IMR-90 (cell line): Measurements from ENCODE around the gene HMG20B. TPM values are rescaled to one million over a fixed set of nuclear protein-coding genes. Genes with fewer than 3 reads are reported as not detected.

ENCODE experiments used
- ATAC-seq: fragments of 200-7000 bp; cut with Tn5 transposase; 2 replicates; pipeline ENCODE4 v1.9.1; 2020; ENCODE audit warnings: low read depth, mild to moderate bottlenecking, moderate library complexity
- BruUV-seq: library from RNA; stranded (reverse); fragments of 400-500 nt; replicated peaks from 2 replicates; lab custom pipeline; 2021; lab: Mats Ljungman, UMichigan
- CTCF ChIA-PET: fragments of 300-600 bp; formaldehyde crosslinking; extraction: SDS; loops from one replicate; lab custom pipeline; 2021; ENCODE audit warnings: antibody characterized with exemption; lab: Yijun Ruan, JAX
- POLR2A ChIA-PET: fragments of 300-600 bp; sonication (Branson Sonifier 250); formaldehyde crosslinking; loops from one replicate; lab custom pipeline; 2022; ENCODE audit warnings: antibody characterized with exemption; ENCODE audit not compliant: unreplicated experiment; lab: Charles Lee
- DNase-seq: peaks from one replicate; pipeline ENCODE4 v3.0.0; 2013
- H2AFZ ChIP-seq: replicated peaks from 2 replicates; pipeline ENCODE3; 2013; ENCODE audit warnings: low read length, mild to moderate bottlenecking; ENCODE audit not compliant: poor library complexity
- H2AK5ac ChIP-seq: 2 replicates; pipeline ENCODE4 v1.6.1; 2013; ENCODE audit warnings: low read depth, low read length, inconsistent platforms
- H2AK9ac ChIP-seq: replicated peaks from 2 replicates; pipeline ENCODE3; 2013; ENCODE audit warnings: mild to moderate bottlenecking, low read depth, low read length, moderate library complexity; ENCODE audit not compliant: poor library complexity
- H2BK120ac ChIP-seq: 2 replicates; pipeline ENCODE4 v1.6.1; 2013; ENCODE audit warnings: low read depth, low read length, inconsistent platforms
- H2BK15ac ChIP-seq: 3 replicates; pipeline ENCODE4 v1.6.1; 2013; ENCODE audit warnings: low read depth, low read length, inconsistent platforms
- H2BK20ac ChIP-seq: 2 replicates; pipeline ENCODE4 v1.6.1; 2013; ENCODE audit warnings: low read depth, mild to moderate bottlenecking, inconsistent platforms, low read length, moderate library complexity
- H2BK5ac ChIP-seq: 2 replicates; pipeline ENCODE4 v1.6.1; 2013; ENCODE audit warnings: mild to moderate bottlenecking, low read depth, low read length, inconsistent platforms; ENCODE audit not compliant: poor library complexity, severe bottlenecking
- H3K14ac ChIP-seq: replicated peaks from 2 replicates; pipeline ENCODE4 v1.6.1; 2013; ENCODE audit warnings: low read depth, low read length, inconsistent platforms
- H3K18ac ChIP-seq: 2 replicates; pipeline ENCODE4 v1.6.1; 2013; ENCODE audit warnings: low read depth, low read length, control low read depth
- H3K23ac ChIP-seq: 2 replicates; pipeline ENCODE4 v1.6.1; 2013; ENCODE audit warnings: low read depth, low read length, inconsistent platforms
- H3K27ac ChIP-seq: 2 replicates; pipeline ENCODE4 v1.5.1; 2013; ENCODE audit warnings: mild to moderate bottlenecking, control low read depth, low read length; ENCODE audit not compliant: insufficient read depth
- H3K27me3 ChIP-seq: 2 replicates; pipeline ENCODE4 v1.6.1; 2013; ENCODE audit warnings: low read length; ENCODE audit not compliant: control insufficient read depth, insufficient read depth
- H3K36me3 ChIP-seq: 2 replicates; pipeline ENCODE4 v1.6.1; 2013; ENCODE audit warnings: low read length, mixed read lengths; ENCODE audit not compliant: control insufficient read depth, insufficient read depth
- H3K4ac ChIP-seq: 2 replicates; pipeline ENCODE4 v1.6.1; 2013; ENCODE audit warnings: low read depth, low read length, inconsistent platforms
- H3K4me1 ChIP-seq: 2 replicates; pipeline ENCODE4 v1.6.1; 2013; ENCODE audit warnings: low read length, mixed read lengths; ENCODE audit not compliant: control insufficient read depth, insufficient read depth
- H3K4me2 ChIP-seq: 2 replicates; pipeline ENCODE4 v1.6.1; 2013; ENCODE audit warnings: low read depth, mild to moderate bottlenecking, control low read depth, low read length, moderate library complexity
- H3K4me3 ChIP-seq: 2 replicates; pipeline ENCODE4 v1.5.1; 2013; ENCODE audit warnings: low read depth, mild to moderate bottlenecking, control low read depth, low read length, moderate library complexity; ENCODE audit not compliant: insufficient read depth
- H3K56ac ChIP-seq: 2 replicates; pipeline ENCODE4 v1.6.1; 2013; ENCODE audit warnings: low read length, inconsistent platforms; ENCODE audit not compliant: insufficient read depth; ENCODE audit errors: extremely low read depth
- H3K79me1 ChIP-seq, 2 experiments: 2 replicates each; pipeline ENCODE4 v1.6.1; 2013; ENCODE audit warnings: low read length in 2 of 2, inconsistent platforms in 1 of 2, low read depth in 1 of 2
- H3K9ac ChIP-seq: 2 replicates; pipeline ENCODE4 v1.6.1; 2013; ENCODE audit warnings: low read depth, low read length, control low read depth
- H3K9me1 ChIP-seq: 2 replicates; pipeline ENCODE4 v1.6.1; 2013; ENCODE audit warnings: low read length, inconsistent platforms; ENCODE audit not compliant: insufficient read depth
- H3K9me3 ChIP-seq: 2 replicates; pipeline ENCODE4 v1.6.1; 2013; ENCODE audit warnings: low read length; ENCODE audit not compliant: control insufficient read depth, insufficient read depth
- H4K20me1 ChIP-seq: 2 replicates; pipeline ENCODE4 v1.6.1; 2013; ENCODE audit warnings: low read length, inconsistent platforms; ENCODE audit not compliant: insufficient read depth
- H4K5ac ChIP-seq: 2 replicates; pipeline ENCODE4 v1.6.1; 2013; ENCODE audit warnings: mild to moderate bottlenecking, low read depth, low read length, control low read depth
- H4K8ac ChIP-seq, 2 experiments: 2 replicates each; pipeline ENCODE4 v1.6.1; 2013; ENCODE audit warnings: low read depth in 2 of 2, low read length in 2 of 2, control low read depth in 1 of 2, inconsistent platforms in 1 of 2
- H4K91ac ChIP-seq: 2 replicates; pipeline ENCODE4 v1.6.1; 2013; ENCODE audit warnings: low read depth, low read length, inconsistent platforms; ENCODE audit not compliant: insufficient read depth
- CEBPB ChIP-seq: IDR thresholded peaks from 2 replicates; pipeline ENCODE4 v1.6.1; 2012; ENCODE audit warnings: low read depth, low read length, improper control_type of control experiment
- POLR2A ChIP-seq: IDR thresholded peaks from 2 replicates; pipeline ENCODE4 v1.6.1; 2012; ENCODE audit warnings: mild to moderate bottlenecking, low read depth, low read length
- RAD21 ChIP-seq: IDR thresholded peaks from 2 replicates; pipeline ENCODE4 v1.6.1; 2012; ENCODE audit warnings: low read length, improper control_type of control experiment
- SMC3 ChIP-seq: fragments of 150-350 bp; IDR thresholded peaks from 2 replicates; pipeline ENCODE4 v1.6.1; 2016; ENCODE audit warnings: low read depth, mild to moderate bottlenecking, antibody characterized with exemption, low read length, moderate library complexity
- WGBS, 2 experiments: methylation state at CpG; one replicate each; pipeline versions ENCODE4 v1.1.5 to v1.1.7; 2013; ENCODE audit warnings: missing lambda C conversion rate in 2 of 2; ENCODE audit not compliant: insufficient read length in 1 of 2; ENCODE audit errors: extremely low coverage in 2 of 2; 5-methylcytosine and 5-hydroxymethylcytosine counted together
- dilution Hi-C: fragments of 300-500 bp; cut with HindIII; formaldehyde crosslinking; loops from one replicate; pipeline ENCODE4 v1.14.3; 2018; ENCODE audit warnings: low sequenced_read_pairs; ENCODE audit not compliant: unreplicated experiment
- in situ Hi-C: fragments of 300-500 bp; cut with MboI; formaldehyde crosslinking; loops from 3 replicates; pipeline ENCODE4 v1.14.3; 2019; ENCODE audit warnings: low sequenced_read_pairs, inconsistent platforms, mixed read lengths
- intact Hi-C: fragments of 100-400 bp; cut with micrococcal nuclease; formaldehyde crosslinking; loops from 2 replicates; pipeline ENCODE4 v1.10.0; 2022
- polyA plus RNA-seq, 3 experiments: library from polyadenylated mRNA; depleted of rRNA; stranded (reverse); fragments of >200 nt; gene quantifications; 2 replicates each; pipeline ENCODE4 v1.2.3, GENCODE V29; 2012; ENCODE audit warnings: low replicate concordance in 1 of 3
- total RNA-seq: library from RNA; depleted of rRNA; stranded (reverse); fragments of >200 nt; gene quantifications from 2 replicates; pipeline ENCODE4 v1.2.3, GENCODE V29; 2012
- TF ChIP-seq, protein P1 (sequence below): conservative IDR thresholded peaks from 2 replicates; pipeline ENCODE4 v1.5.1; 2012; ENCODE audit warnings: mild to moderate bottlenecking, low read depth, low read length, improper control_type of control experiment

The HMG20B gene
- total and polyA plus RNA-seq, 2 of the 4 experiments (the other 2 are of a cell fraction): 57.5 to 63.8 TPM

- no peak for TF ChIP-seq CEBPB
Measured at GRCh38 chr19:3585301-3586126, 12.8 kb downstream of the HMG20B start, which contains the start of gene GIPC3 (continued).

GRCh38 chr19:3586127-3586626 is 13.4 kb downstream of the HMG20B start:
- no peak overlapping the region for H3K4me3 ChIP-seq
- no peak overlapping the region for H2BK20ac ChIP-seq
- no peak overlapping the region for H3K18ac ChIP-seq
- WGBS, 2 experiments: 7% methylated on average over 3 of the region's 16 CpGs; no CpG with 5 or more reads in 1 of the 2 experiments
- H3K56ac ChIP-seq: no peak overlapping the region
- ChIA-PET POLR2A (no interaction called here), CTCF (no interaction called here)
- no peak overlapping the region for H4K5ac ChIP-seq
- TF ChIP-seq RAD21: 0 out of 2 replicates have a peak, but pooled peaks have one; percentile 12
- TF ChIP-seq, protein P1, sequence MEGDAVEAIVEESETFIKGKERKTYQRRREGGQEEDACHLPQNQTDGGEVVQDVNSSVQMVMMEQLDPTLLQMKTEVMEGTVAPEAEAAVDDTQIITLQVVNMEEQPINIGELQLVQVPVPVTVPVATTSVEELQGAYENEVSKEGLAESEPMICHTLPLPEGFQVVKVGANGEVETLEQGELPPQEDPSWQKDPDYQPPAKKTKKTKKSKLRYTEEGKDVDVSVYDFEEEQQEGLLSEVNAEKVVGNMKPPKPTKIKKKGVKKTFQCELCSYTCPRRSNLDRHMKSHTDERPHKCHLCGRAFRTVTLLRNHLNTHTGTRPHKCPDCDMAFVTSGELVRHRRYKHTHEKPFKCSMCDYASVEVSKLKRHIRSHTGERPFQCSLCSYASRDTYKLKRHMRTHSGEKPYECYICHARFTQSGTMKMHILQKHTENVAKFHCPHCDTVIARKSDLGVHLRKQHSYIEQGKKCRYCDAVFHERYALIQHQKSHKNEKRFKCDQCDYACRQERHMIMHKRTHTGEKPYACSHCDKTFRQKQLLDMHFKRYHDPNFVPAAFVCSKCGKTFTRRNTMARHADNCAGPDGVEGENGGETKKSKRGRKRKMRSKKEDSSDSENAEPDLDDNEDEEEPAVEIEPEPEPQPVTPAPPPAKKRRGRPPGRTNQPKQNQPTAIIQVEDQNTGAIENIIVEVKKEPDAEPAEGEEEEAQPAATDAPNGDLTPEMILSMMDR: peak; percentile 34
- peak; percentile 21; the same call in 1 of the 2 replicates for TF ChIP-seq SMC3
- TF ChIP-seq POLR2A: no peak
- H3K23ac ChIP-seq: no peak overlapping the region
- no peaks in the 10 kb centered on the region for H3K4me1 ChIP-seq
- no peak overlapping the region for H3K14ac ChIP-seq
- no peak overlapping the region for H2BK15ac ChIP-seq
- H3K4ac ChIP-seq: no peak overlapping the region
- H3K9me1 ChIP-seq: no peaks in the 10 kb centered on the region
- peaks cover 11% of the 10 kb centered on the region for H3K27me3 ChIP-seq
- no peak overlapping the region for H3K27ac ChIP-seq
- no peak overlapping the region for H4K8ac ChIP-seq
- 0 out of 2 replicates have a peak, but pooled peaks have one; percentile 14 for ATAC-seq
- H2AFZ ChIP-seq: peak overlapping the region; percentile 49
- intact Hi-C loops: no loop called here
- H3K36me3 ChIP-seq: no peaks in the 10 kb centered on the region
- H2AK5ac ChIP-seq: no peak overlapping the region
- H3K9ac ChIP-seq: no peak overlapping the region
- no peak overlapping the region for H2AK9ac ChIP-seq
- no peak overlapping the region for H4K91ac ChIP-seq
- in situ Hi-C loops: no loop called here
- H3K4me2 ChIP-seq: 0 out of 2 replicates have a peak overlapping the region, but pooled peaks have one; percentile 42
- BruUV-seq: no TSS peak
- no peaks in the 10 kb centered on the region for H3K79me1 ChIP-seq
- H4K20me1 ChIP-seq: no peaks in the 10 kb centered on the region
- no peaks in the 10 kb centered on the region for H3K9me3 ChIP-seq
- dilution Hi-C loops: no loop called here
- DNase-seq: no peak
- H2BK5ac ChIP-seq: no peak overlapping the region
- no peak overlapping the region for H2BK120ac ChIP-seq
